ENCODE results near the gene P3H3.

DNA sequence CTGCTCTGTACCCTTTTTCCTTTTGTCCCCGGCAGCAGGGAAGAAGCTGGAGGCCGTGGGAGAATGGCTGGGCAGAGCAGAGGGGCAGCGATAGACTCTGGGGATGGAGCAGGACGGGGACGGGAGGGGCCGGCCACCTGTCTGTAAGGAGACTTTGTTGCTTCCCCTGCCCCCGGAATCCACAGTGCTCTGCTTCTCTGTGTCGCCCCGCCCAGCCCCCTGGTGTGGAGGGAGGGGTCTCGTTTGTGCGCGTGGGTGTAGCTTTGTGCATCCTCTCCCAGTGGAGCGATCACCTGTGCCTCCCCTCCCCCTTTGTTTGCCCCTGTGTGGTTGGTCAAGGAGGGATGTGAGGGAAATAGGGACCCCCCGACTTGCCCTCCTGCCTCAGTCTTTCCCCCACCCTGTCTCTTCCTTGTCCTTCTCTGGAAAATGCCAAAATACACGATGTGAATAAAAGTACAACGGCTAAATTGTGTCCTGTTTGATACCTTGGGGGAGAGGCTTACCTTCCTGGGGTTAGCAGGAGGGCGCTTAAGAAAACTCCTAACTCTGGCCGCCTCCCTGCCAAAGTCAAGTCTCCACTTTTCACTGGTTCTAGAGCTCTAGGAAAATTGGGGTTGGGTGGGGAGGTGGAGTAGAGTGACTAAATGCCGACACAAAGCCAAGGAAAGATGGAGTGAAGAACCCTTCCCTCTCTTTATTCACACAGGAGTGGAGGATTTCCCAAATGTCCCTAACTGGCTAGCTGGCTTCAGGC, 38.1 kb downstream of the P3H3 start:
- TF ChIP-seq KDM2B (CRISPR knock-in tag; IDR thresholded peaks at IDR 0.05) (no peak), CEBPG (CRISPR knock-in tag; IDR thresholded peaks at IDR 0.05) (no peak), CEBPG (tag; conservative IDR thresholded peaks at IDR 0.05 in 1 of 2, IDR thresholded peaks at IDR 0.05 in 1 of 2) (no peak)

Measured in K562 (cell line).